WTC11 (cell line): Measurements from ENCODE around the gene CERT1. TPM values are rescaled to one million over a fixed set of nuclear protein-coding genes. Genes with fewer than 3 reads are reported as not detected.

Experiments
- ATAC-seq: fragments of 200-7000 bp; cut with Tn5 transposase; 2 replicates; pipeline ENCODE4 v1.10.0; 2021; ENCODE audit warnings: mild to moderate bottlenecking, moderate library complexity
- CTCF ChIA-PET: fragments of 300-600 bp; sonication (Branson Sonifier 250); formaldehyde crosslinking; loops from one replicate; lab custom pipeline; 2021; ENCODE audit warnings: antibody characterized with exemption; lab: Charles Lee
- POLR2A ChIA-PET: fragments of 350-600 bp; sonication (Branson Sonifier 250); formaldehyde crosslinking; loops from one replicate; lab custom pipeline; 2021; ENCODE audit warnings: antibody characterized with exemption; lab: Charles Lee
- DNase-seq: peaks from one replicate; pipeline ENCODE4 v3.0.0; 2021; ENCODE audit warnings: low spot score
- H3K27ac Mint-ChIP-seq: 2 replicates; pipeline ENCODE4 v1.8.0; 2021; ENCODE audit warnings: mixed read lengths
- H3K27me3 Mint-ChIP-seq: 2 replicates; pipeline ENCODE4 v1.8.0; 2021; ENCODE audit warnings: low read depth, mild to moderate bottlenecking, moderate library complexity, mixed read lengths
- H3K36me3 Mint-ChIP-seq: 2 replicates; pipeline ENCODE4 v1.8.0; 2021; ENCODE audit warnings: mixed read lengths
- H3K4me1 Mint-ChIP-seq: 2 replicates; pipeline ENCODE4 v1.8.0; 2022; ENCODE audit warnings: mixed read lengths
- H3K4me3 Mint-ChIP-seq: 2 replicates; pipeline ENCODE4 v1.8.0; 2021; ENCODE audit warnings: mild to moderate bottlenecking, moderate library complexity, mixed read lengths
- H3K9me3 Mint-ChIP-seq: 2 replicates; pipeline ENCODE4 v1.8.0; 2021; ENCODE audit warnings: mixed read lengths
- CBFB ChIP-seq: sonication (generic); formaldehyde crosslinking; IDR thresholded peaks from 2 replicates; pipeline ENCODE4 v1.8.1; 2022; ENCODE audit warnings: mild to moderate bottlenecking, low read depth, missing genetic modification reagents
- ETV6 ChIP-seq: sonication (generic); formaldehyde crosslinking; IDR thresholded peaks from 2 replicates; pipeline ENCODE4 v1.8.1; 2022; ENCODE audit warnings: mild to moderate bottlenecking, missing genetic modification reagents
- FOXP1 ChIP-seq: sonication (generic); formaldehyde crosslinking; IDR thresholded peaks from 2 replicates; pipeline ENCODE4 v1.8.0; 2022; ENCODE audit warnings: missing genetic modification reagents, mild to moderate bottlenecking, moderate library complexity, borderline replicate concordance
- JUN ChIP-seq: sonication (generic); formaldehyde crosslinking; IDR thresholded peaks from 2 replicates; pipeline ENCODE4 v1.8.0; 2023; ENCODE audit warnings: mild to moderate bottlenecking, missing genetic modification reagents
- KAT7 ChIP-seq: sonication (generic); formaldehyde crosslinking; IDR thresholded peaks from 2 replicates; pipeline ENCODE4 v1.8.1; 2023; ENCODE audit warnings: missing genetic modification reagents, mild to moderate bottlenecking, borderline replicate concordance
- MXD4 ChIP-seq: fragments of 250-450 bp; sonication (Bioruptor Pico); IDR thresholded peaks from 2 replicates; pipeline ENCODE4 v1.8.0; 2021; ENCODE audit warnings: mild to moderate bottlenecking, moderate library complexity, borderline replicate concordance
- MYBL2 ChIP-seq: sonication (generic); formaldehyde crosslinking; IDR thresholded peaks from 2 replicates; pipeline ENCODE4 v1.8.1; 2023; ENCODE audit warnings: mild to moderate bottlenecking, moderate library complexity, missing genetic modification reagents
- NFE2L1 ChIP-seq: sonication (generic); formaldehyde crosslinking; IDR thresholded peaks from 2 replicates; pipeline ENCODE4 v1.8.1; 2023; ENCODE audit warnings: missing genetic modification reagents
- NR2C2 ChIP-seq: sonication (generic); formaldehyde crosslinking; IDR thresholded peaks from 2 replicates; pipeline ENCODE4 v1.8.0; 2022; ENCODE audit warnings: mild to moderate bottlenecking, missing genetic modification reagents
- OVOL2 ChIP-seq: fragments of 250-450 bp; sonication (Bioruptor Pico); IDR thresholded peaks from 2 replicates; pipeline ENCODE4 v1.9.0; 2021; ENCODE audit warnings: mild to moderate bottlenecking, borderline replicate concordance
- PRRX2 ChIP-seq: fragments of 250-450 bp; sonication (Bioruptor Pico); IDR thresholded peaks from 2 replicates; pipeline ENCODE4 v1.8.0; 2021; ENCODE audit warnings: mild to moderate bottlenecking
- ZNF232 ChIP-seq: sonication (generic); formaldehyde crosslinking; IDR thresholded peaks from 2 replicates; pipeline ENCODE4 v1.8.0; 2022; ENCODE audit warnings: mild to moderate bottlenecking, missing genetic modification reagents
- ZNF263 ChIP-seq: sonication (generic); formaldehyde crosslinking; IDR thresholded peaks from 2 replicates; pipeline ENCODE4 v1.8.1; 2022; ENCODE audit warnings: low read depth, mild to moderate bottlenecking, moderate library complexity, missing genetic modification reagents
- ZNF396 ChIP-seq: fragments of 250-450 bp; sonication (Bioruptor Pico); IDR thresholded peaks from 2 replicates; pipeline ENCODE4 v1.8.0; 2021; ENCODE audit warnings: mild to moderate bottlenecking, moderate library complexity, borderline replicate concordance
- ZNF423 ChIP-seq: fragments of 250-450 bp; sonication (Bioruptor Pico); IDR thresholded peaks from 2 replicates; pipeline ENCODE4 v2.1.2; 2022; ENCODE audit warnings: mild to moderate bottlenecking, moderate library complexity
- total RNA-seq: library from RNA; stranded (reverse); gene quantifications from 3 replicates; pipeline ENCODE4 v1.2.3, GENCODE V29; 2021
- TF ChIP-seq, protein P1 (sequence below): sonication (generic); formaldehyde crosslinking; IDR thresholded peaks from 2 replicates; pipeline ENCODE4 v1.8.1; 2023; ENCODE audit warnings: mild to moderate bottlenecking, missing genetic modification reagents, moderate library complexity
- TF ChIP-seq, protein P2 (sequence below): sonication (generic); formaldehyde crosslinking; IDR thresholded peaks from 2 replicates; pipeline ENCODE4 v1.8.0; 2023; ENCODE audit warnings: mild to moderate bottlenecking, missing genetic modification reagents
- TF ChIP-seq, protein P3 (sequence below): fragments of 250-450 bp; sonication (Bioruptor Pico); IDR thresholded peaks from 2 replicates; pipeline ENCODE4 v1.9.0; 2021; ENCODE audit warnings: mild to moderate bottlenecking
- TF ChIP-seq, protein P4 (sequence below): sonication (generic); formaldehyde crosslinking; IDR thresholded peaks from 2 replicates; pipeline ENCODE4 v1.8.1; 2022; ENCODE audit warnings: low read depth, mild to moderate bottlenecking, moderate library complexity, missing genetic modification reagents, borderline replicate concordance
- TF ChIP-seq, protein P5 (sequence below): sonication (generic); formaldehyde crosslinking; IDR thresholded peaks from 2 replicates; pipeline ENCODE4 v1.8.0; 2022; ENCODE audit warnings: mild to moderate bottlenecking, missing genetic modification reagents
- TF ChIP-seq, protein P6 (sequence below): fragments of 250-450 bp; sonication (Bioruptor Pico); IDR thresholded peaks from 2 replicates; pipeline ENCODE4 v1.8.0; 2021; ENCODE audit warnings: mild to moderate bottlenecking

CERT1 gene
- total RNA-seq, 1 experiment from 2014 or later, result 50.8 TPM

DNA sequence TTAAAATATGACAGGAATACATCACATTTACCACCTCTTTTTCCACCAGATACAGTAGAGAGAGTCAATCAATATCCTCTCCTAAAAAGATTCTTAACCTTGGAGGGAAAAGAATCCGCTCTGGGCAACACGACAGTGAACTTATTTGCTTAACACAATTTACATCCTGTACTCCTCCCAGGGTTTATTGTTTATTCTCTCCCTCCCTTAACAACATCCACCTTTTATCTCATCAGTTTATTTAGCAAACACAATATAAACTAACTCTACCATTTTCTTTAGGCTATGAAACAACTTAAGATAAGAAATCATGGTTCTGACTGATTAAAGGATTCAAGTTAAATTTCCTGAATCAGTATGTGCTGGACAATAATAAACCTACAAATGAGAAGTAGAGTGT, 50.9 kb downstream of the CERT1 start (continued):
- TF ChIP-seq, protein P1, sequence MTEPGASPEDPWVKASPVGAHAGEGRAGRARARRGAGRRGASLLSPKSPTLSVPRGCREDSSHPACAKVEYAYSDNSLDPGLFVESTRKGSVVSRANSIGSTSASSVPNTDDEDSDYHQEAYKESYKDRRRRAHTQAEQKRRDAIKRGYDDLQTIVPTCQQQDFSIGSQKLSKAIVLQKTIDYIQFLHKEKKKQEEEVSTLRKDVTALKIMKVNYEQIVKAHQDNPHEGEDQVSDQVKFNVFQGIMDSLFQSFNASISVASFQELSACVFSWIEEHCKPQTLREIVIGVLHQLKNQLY (CRISPR knock-in tag), result no peak
- no peak for TF ChIP-seq JUN (CRISPR knock-in tag)
- TF ChIP-seq OVOL2 (CRISPR knock-in tag), result no peak
- TF ChIP-seq, protein P2, sequence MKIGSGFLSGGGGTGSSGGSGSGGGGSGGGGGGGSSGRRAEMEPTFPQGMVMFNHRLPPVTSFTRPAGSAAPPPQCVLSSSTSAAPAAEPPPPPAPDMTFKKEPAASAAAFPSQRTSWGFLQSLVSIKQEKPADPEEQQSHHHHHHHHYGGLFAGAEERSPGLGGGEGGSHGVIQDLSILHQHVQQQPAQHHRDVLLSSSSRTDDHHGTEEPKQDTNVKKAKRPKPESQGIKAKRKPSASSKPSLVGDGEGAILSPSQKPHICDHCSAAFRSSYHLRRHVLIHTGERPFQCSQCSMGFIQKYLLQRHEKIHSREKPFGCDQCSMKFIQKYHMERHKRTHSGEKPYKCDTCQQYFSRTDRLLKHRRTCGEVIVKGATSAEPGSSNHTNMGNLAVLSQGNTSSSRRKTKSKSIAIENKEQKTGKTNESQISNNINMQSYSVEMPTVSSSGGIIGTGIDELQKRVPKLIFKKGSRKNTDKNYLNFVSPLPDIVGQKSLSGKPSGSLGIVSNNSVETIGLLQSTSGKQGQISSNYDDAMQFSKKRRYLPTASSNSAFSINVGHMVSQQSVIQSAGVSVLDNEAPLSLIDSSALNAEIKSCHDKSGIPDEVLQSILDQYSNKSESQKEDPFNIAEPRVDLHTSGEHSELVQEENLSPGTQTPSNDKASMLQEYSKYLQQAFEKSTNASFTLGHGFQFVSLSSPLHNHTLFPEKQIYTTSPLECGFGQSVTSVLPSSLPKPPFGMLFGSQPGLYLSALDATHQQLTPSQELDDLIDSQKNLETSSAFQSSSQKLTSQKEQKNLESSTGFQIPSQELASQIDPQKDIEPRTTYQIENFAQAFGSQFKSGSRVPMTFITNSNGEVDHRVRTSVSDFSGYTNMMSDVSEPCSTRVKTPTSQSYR (CRISPR knock-in tag), result no peak
- TF ChIP-seq KAT7, result no peak
- no peak for TF ChIP-seq ETV6 (CRISPR knock-in tag)
- no peak for TF ChIP-seq ZNF423 (CRISPR knock-in tag)
- TF ChIP-seq MYBL2 (CRISPR knock-in tag), result no peak
- TF ChIP-seq, protein P3, sequence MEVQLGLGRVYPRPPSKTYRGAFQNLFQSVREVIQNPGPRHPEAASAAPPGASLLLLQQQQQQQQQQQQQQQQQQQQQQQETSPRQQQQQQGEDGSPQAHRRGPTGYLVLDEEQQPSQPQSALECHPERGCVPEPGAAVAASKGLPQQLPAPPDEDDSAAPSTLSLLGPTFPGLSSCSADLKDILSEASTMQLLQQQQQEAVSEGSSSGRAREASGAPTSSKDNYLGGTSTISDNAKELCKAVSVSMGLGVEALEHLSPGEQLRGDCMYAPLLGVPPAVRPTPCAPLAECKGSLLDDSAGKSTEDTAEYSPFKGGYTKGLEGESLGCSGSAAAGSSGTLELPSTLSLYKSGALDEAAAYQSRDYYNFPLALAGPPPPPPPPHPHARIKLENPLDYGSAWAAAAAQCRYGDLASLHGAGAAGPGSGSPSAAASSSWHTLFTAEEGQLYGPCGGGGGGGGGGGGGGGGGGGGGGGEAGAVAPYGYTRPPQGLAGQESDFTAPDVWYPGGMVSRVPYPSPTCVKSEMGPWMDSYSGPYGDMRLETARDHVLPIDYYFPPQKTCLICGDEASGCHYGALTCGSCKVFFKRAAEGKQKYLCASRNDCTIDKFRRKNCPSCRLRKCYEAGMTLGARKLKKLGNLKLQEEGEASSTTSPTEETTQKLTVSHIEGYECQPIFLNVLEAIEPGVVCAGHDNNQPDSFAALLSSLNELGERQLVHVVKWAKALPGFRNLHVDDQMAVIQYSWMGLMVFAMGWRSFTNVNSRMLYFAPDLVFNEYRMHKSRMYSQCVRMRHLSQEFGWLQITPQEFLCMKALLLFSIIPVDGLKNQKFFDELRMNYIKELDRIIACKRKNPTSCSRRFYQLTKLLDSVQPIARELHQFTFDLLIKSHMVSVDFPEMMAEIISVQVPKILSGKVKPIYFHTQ (CRISPR knock-in tag), result no peak
- TF ChIP-seq ZNF263 (CRISPR knock-in tag), result no peak
- no peak for TF ChIP-seq FOXP1 (CRISPR knock-in tag)
- TF ChIP-seq, all 79 proteins: peak for 0

DNA sequence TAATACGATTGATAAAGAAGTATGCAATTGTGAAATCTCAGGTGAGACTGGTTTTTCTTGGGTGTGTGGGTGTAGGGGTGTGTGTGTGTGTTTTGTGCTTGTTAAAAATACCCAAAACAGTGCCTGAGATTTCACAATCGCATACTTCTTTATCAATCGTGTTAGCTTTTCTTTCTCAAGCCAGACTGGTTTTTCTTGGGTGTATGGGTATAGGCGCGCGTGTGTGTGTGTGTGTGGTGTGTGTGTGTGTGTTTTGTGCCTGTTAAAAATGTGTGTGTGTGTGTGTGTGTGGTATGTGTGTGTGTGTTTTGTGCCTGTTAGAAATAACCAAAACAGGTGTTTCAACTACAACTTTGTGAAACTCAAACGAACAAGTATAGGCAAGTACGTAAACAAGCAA, 53.7 kb downstream of the CERT1 start:
- ChIA-PET CTCF (no interaction called here), POLR2A (no interaction called here)
- DNase-seq, result no peak
- Mint-ChIP-seq H3K9me3 (peaks cover 7% of the 10 kb centered on the region), H3K4me1 (peaks cover 19% of the 10 kb centered on the region), H3K4me3 (no peak overlapping the region), H3K27ac (peak overlapping the region; percentile 84; the same call in 1 of the 2 replicates), H3K27me3 (no peaks in the 10 kb centered on the region), H3K36me3 (peaks cover 10% of the 10 kb centered on the region)
- no peak for ATAC-seq
- TF ChIP-seq, protein P4, sequence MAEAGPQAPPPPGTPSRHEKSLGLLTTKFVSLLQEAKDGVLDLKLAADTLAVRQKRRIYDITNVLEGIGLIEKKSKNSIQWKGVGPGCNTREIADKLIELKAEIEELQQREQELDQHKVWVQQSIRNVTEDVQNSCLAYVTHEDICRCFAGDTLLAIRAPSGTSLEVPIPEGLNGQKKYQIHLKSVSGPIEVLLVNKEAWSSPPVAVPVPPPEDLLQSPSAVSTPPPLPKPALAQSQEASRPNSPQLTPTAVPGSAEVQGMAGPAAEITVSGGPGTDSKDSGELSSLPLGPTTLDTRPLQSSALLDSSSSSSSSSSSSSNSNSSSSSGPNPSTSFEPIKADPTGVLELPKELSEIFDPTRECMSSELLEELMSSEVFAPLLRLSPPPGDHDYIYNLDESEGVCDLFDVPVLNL, result no peak
- TF ChIP-seq JUN (CRISPR knock-in tag) (no peak), ZNF396 (no peak), ZNF423 (CRISPR knock-in tag) (no peak), MXD4 (no peak), ZNF232 (CRISPR knock-in tag) (no peak), NR2C2 (no peak)

DNA sequence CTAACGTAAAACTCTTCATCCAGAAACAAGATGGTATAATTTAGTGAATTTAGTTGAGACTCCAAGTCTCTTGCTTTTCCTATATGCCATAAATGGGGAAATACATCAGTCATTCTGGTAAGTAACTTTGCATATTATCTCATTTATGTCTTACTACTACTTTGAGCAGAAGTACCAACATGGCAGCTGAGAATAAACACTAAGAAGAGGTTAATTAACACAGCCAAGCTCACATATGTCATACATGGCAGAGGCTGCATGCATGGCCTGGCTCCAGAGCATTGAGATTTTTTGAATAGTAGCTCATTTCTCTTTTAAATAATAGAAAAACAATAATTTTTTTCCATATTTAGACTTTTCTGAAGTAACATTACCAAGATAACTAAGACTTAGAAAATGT, 54.3 kb downstream of the CERT1 start:
- CTCF ChIA-PET, result no interaction called here
- peaks cover 4% of the 10 kb centered on the region for H3K9me3 Mint-ChIP-seq
- H3K27ac Mint-ChIP-seq, result no peak overlapping the region
- H3K4me1 Mint-ChIP-seq, result peaks cover 18% of the 10 kb centered on the region
- no peaks in the 10 kb centered on the region for H3K27me3 Mint-ChIP-seq
- no peak overlapping the region for H3K4me3 Mint-ChIP-seq
- TF ChIP-seq NFE2L1 (CRISPR knock-in tag) (no peak), PRRX2 (CRISPR knock-in tag) (no peak), CBFB (CRISPR knock-in tag) (no peak)
- TF ChIP-seq, protein P5, sequence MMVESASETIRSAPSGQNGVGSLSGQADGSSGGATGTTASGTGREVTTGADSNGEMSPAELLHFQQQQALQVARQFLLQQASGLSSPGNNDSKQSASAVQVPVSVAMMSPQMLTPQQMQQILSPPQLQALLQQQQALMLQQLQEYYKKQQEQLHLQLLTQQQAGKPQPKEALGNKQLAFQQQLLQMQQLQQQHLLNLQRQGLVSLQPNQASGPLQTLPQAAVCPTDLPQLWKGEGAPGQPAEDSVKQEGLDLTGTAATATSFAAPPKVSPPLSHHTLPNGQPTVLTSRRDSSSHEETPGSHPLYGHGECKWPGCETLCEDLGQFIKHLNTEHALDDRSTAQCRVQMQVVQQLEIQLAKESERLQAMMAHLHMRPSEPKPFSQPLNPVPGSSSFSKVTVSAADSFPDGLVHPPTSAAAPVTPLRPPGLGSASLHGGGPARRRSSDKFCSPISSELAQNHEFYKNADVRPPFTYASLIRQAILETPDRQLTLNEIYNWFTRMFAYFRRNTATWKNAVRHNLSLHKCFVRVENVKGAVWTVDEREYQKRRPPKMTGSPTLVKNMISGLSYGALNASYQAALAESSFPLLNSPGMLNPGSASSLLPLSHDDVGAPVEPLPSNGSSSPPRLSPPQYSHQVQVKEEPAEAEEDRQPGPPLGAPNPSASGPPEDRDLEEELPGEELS (CRISPR knock-in tag), result no peak
- TF ChIP-seq, protein P6, sequence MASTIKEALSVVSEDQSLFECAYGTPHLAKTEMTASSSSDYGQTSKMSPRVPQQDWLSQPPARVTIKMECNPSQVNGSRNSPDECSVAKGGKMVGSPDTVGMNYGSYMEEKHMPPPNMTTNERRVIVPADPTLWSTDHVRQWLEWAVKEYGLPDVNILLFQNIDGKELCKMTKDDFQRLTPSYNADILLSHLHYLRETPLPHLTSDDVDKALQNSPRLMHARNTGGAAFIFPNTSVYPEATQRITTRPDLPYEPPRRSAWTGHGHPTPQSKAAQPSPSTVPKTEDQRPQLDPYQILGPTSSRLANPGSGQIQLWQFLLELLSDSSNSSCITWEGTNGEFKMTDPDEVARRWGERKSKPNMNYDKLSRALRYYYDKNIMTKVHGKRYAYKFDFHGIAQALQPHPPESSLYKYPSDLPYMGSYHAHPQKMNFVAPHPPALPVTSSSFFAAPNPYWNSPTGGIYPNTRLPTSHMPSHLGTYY (CRISPR knock-in tag), result no peak
- H3K36me3 Mint-ChIP-seq, result peaks cover 7% of the 10 kb centered on the region
- no peak for ATAC-seq
- DNase-seq, result no peak
- POLR2A ChIA-PET, result no interaction called here
